Bronchial epithelial cell (primary cell): Measurements from ENCODE around the gene WDR90. TPM values are rescaled to one million over a fixed set of nuclear protein-coding genes. Genes with fewer than 3 reads are reported as not detected.

Experiments
- DNase-seq: peaks from one replicate; pipeline ENCODE4 v3.0.0-alpha.2; 2010; ENCODE audit warnings: low read depth
- FAIRE-seq: peaks from 2 replicates; lab custom pipeline; 2011; peaks lifted over from hg19 to GRCh38; lab: Jason Lieb, UNC
- H3K27me3 ChIP-seq: 2 replicates; pipeline ENCODE4 v1.5.1; 2011; ENCODE audit warnings: low read length; ENCODE audit not compliant: control insufficient read depth, insufficient read depth
- H3K36me3 ChIP-seq: 2 replicates; pipeline ENCODE4 v1.5.1; 2011; ENCODE audit warnings: low read length; ENCODE audit not compliant: control insufficient read depth, insufficient read depth
- H3K4me3 ChIP-seq: 2 replicates; pipeline ENCODE4 v1.5.1; 2011; ENCODE audit warnings: mild to moderate bottlenecking, low read depth, low read length, control low read depth
- CTCF ChIP-seq: IDR thresholded peaks from 2 replicates; pipeline ENCODE4 v1.5.1; 2011; ENCODE audit warnings: mild to moderate bottlenecking, moderate library complexity, low read length, control low read depth, inconsistent platforms; ENCODE audit not compliant: insufficient read depth, severe bottlenecking
- total RNA-seq: library from RNA; depleted of rRNA; stranded (reverse); fragments of >200 nt; gene quantifications from 2 replicates; pipeline ENCODE4 v1.2.1, GENCODE V29; 2014

WDR90 gene
- total RNA-seq, 1 donor from 2014 or later, result 4.2 TPM

GRCh38 chr16:662597-662996, 13.4 kb downstream of the WDR90 start:
- no peak for TF ChIP-seq CTCF
- FAIRE-seq (no peak), DNase-seq (no peak)
- no peaks in the 10 kb centered on the region for H3K27me3 ChIP-seq
- H3K4me3 ChIP-seq, result no peak overlapping the region
- H3K36me3 ChIP-seq, result peaks cover 7% of the 10 kb centered on the region

GRCh38 chr16:666572-666971, 17.4 kb downstream of the WDR90 start:
- TF ChIP-seq CTCF, result no peak
- FAIRE-seq, result no peak
- H3K36me3 ChIP-seq, result peaks cover 17% of the 10 kb centered on the region

GRCh38 chr16:667113-667779, 18.1 kb downstream of the WDR90 start:
- no peak for TF ChIP-seq CTCF
- Histone ChIP-seq H3K4me3 (no peak overlapping the region), H3K36me3 (peaks cover 21% of the 10 kb centered on the region), H3K27me3 (no peaks in the 10 kb centered on the region)
- FAIRE-seq (no peak), DNase-seq (no peak)

More at GRCh38 chr16:666572-666971, 17.4 kb downstream of the WDR90 start:
- Histone ChIP-seq H3K27me3 (no peaks in the 10 kb centered on the region), H3K4me3 (no peak overlapping the region)
- no peak for DNase-seq

- Histone ChIP-seq H3K36me3 (peaks cover 27% of the 10 kb centered on the region), H3K4me3 (peak within 1 kb of the TSS; percentile 98), H3K27me3 (no peaks in the 10 kb centered on the region)
- TF ChIP-seq CTCF, result peak; percentile 73
- FAIRE-seq (no peak), DNase-seq (peak; percentile 65)
Measured at GRCh38 chr16:667780-668518, 18.8 kb downstream of the WDR90 start, which contains the start of gene RHOT2. TSS of gene RHOT2 (plus strand) at chr16:668132. CDS start at chr16:668200, 68 bp downstream.

GRCh38 chr16:668519-669171, 19.5 kb downstream of the WDR90 start:
- peaks cover 26% of the 10 kb centered on the region for H3K36me3 ChIP-seq
- no peak for FAIRE-seq
- no peak for TF ChIP-seq CTCF

More at GRCh38 chr16:668519-669171, 19.5 kb downstream of the WDR90 start:
- no peak for DNase-seq
- peak overlapping the region; percentile 98 for H3K4me3 ChIP-seq
- H3K27me3 ChIP-seq, result no peaks in the 10 kb centered on the region
